HFFc6 (cell line): ENCODE measurements around the gene PLK5. TPM values are rescaled to one million over a fixed set of nuclear protein-coding genes. Genes with fewer than 3 reads are reported as not detected.

Experiments
- DNase-seq: peaks from one replicate; pipeline ENCODE4 v3.0.0-alpha.2; 2018
- H3K27ac Mint-ChIP-seq: 2 replicates; pipeline ENCODE4 v1.8.0; 2020; ENCODE audit warnings: mild to moderate bottlenecking, mixed read lengths
- H3K27me3 Mint-ChIP-seq: 2 replicates; pipeline ENCODE4 v1.8.0; 2021; ENCODE audit warnings: mild to moderate bottlenecking, moderate library complexity, mixed read lengths; ENCODE audit not compliant: insufficient read depth
- H3K36me3 Mint-ChIP-seq: 2 replicates; pipeline ENCODE4 v1.8.0; 2021; ENCODE audit warnings: low read depth, mixed read lengths
- H3K4me1 Mint-ChIP-seq: 2 replicates; pipeline ENCODE4 v1.8.0; 2020; ENCODE audit warnings: low read depth, mixed read lengths
- H3K4me3 Mint-ChIP-seq: 2 replicates; pipeline ENCODE4 v1.8.0; 2020; ENCODE audit warnings: mild to moderate bottlenecking, moderate library complexity, mixed read lengths
- H3K9me3 Mint-ChIP-seq: 2 replicates; pipeline ENCODE4 v1.8.0; 2020; ENCODE audit warnings: mild to moderate bottlenecking, mixed read lengths
- CTCF ChIP-seq: fragments of 200-600 bp; sonication (generic); IDR thresholded peaks from 2 replicates; pipeline ENCODE4 v1.5.0; 2021; ENCODE audit warnings: antibody characterized with exemption, mild to moderate bottlenecking
- total RNA-seq, 6 experiments: library from RNA; stranded (reverse); fragmentation: NEBNext Ultra II Directional; extraction: Animal tissue kit (Norgen Biotek cat#: 25700); gene quantifications; 2 replicates in 1 of 6; 3 replicates in 5 of 6; pipeline ENCODE4 v1.2.3, GENCODE V29; 2021

The PLK5 gene
- total RNA-seq, 6 experiments from 2014 or later, result 0.26 to 1.3 (median 0.70) TPM

- H3K9me3 Mint-ChIP-seq, result no peaks in the 10 kb centered on the region
- DNase-seq, result peak; percentile 78
- H3K27me3 Mint-ChIP-seq, result no peaks in the 10 kb centered on the region
- peak; percentile 31; the same call in 1 of the 2 replicates for TF ChIP-seq CTCF
- H3K4me3 Mint-ChIP-seq, result peak overlapping the region; percentile 67
- no peaks in the 10 kb centered on the region for H3K4me1 Mint-ChIP-seq
- no peaks in the 10 kb centered on the region for H3K36me3 Mint-ChIP-seq
- peak overlapping the region; percentile 36; the same call in 1 of the 2 replicates for H3K27ac Mint-ChIP-seq
Measured at GRCh38 chr19:1566392-1567115, 42.7 kb downstream of the PLK5 start.

GRCh38 chr19:1567116-1567847, 43.4 kb downstream of the PLK5 start:
- Mint-ChIP-seq H3K27me3 (no peaks in the 10 kb centered on the region), H3K9me3 (no peaks in the 10 kb centered on the region), H3K4me3 (peak overlapping the region; percentile 76), H3K36me3 (no peaks in the 10 kb centered on the region), H3K4me1 (no peaks in the 10 kb centered on the region), H3K27ac (no peak overlapping the region)
- DNase-seq, result peak; percentile 13
- TF ChIP-seq CTCF, result 0 out of 2 replicates have a peak, but pooled peaks have one; percentile 8

GRCh38 chr19:1567848-1568227, 44.0 kb downstream of the PLK5 start:
- no peaks in the 10 kb centered on the region for H3K4me1 Mint-ChIP-seq
- no peaks in the 10 kb centered on the region for H3K36me3 Mint-ChIP-seq
- H3K9me3 Mint-ChIP-seq, result no peaks in the 10 kb centered on the region
- H3K4me3 Mint-ChIP-seq, result no peak overlapping the region
- TF ChIP-seq CTCF, result no peak
- DNase-seq, result no peak
- H3K27ac Mint-ChIP-seq, result no peak overlapping the region
- H3K27me3 Mint-ChIP-seq, result no peaks in the 10 kb centered on the region

- H3K4me1 Mint-ChIP-seq, result peaks cover 4% of the 10 kb centered on the region
- DNase-seq, result no peak
- H3K9me3 Mint-ChIP-seq, result no peaks in the 10 kb centered on the region
- no peak for TF ChIP-seq CTCF
- no peaks in the 10 kb centered on the region for H3K36me3 Mint-ChIP-seq
- no peak within 1 kb of the TSS for H3K27ac Mint-ChIP-seq
- peaks cover 3% of the 10 kb centered on the region for H3K27me3 Mint-ChIP-seq
- H3K4me3 Mint-ChIP-seq, result peak within 1 kb of the TSS; percentile 76
Measured at GRCh38 chr19:1568320-1569019, 44.6 kb downstream of the PLK5 start, which contains the start of gene MEX3D. Gene MEX3D, minus strand, starts transcription at chr19:1568325. Its CDS starts 267 bp downstream, at chr19:1568058.

- H3K4me1 Mint-ChIP-seq, result peaks cover 7% of the 10 kb centered on the region
- H3K36me3 Mint-ChIP-seq, result no peaks in the 10 kb centered on the region
- H3K27me3 Mint-ChIP-seq, result peaks cover 3% of the 10 kb centered on the region
- TF ChIP-seq CTCF, result no peak
- H3K9me3 Mint-ChIP-seq, result no peaks in the 10 kb centered on the region
- no peak overlapping the region for H3K4me3 Mint-ChIP-seq
- DNase-seq, result no peak
- H3K27ac Mint-ChIP-seq, result no peak overlapping the region
Measured at GRCh38 chr19:1569997-1570396, 46.1 kb downstream of the PLK5 start.
